DND-41 (cell line): ENCODE measurements around the gene HYI.
A peak's percentile ranks its signal among the peaks of the same experiment; 100 is the strongest.

Source experiments
- ATAC-seq: fragments of 200-7000 bp; cut with Tn5 transposase; 3 replicates; pipeline ENCODE4 v1.9.1; 2021; ENCODE audit warnings: low read depth; ENCODE audit not compliant: insufficient read depth
- DNase-seq: peaks from one replicate; pipeline ENCODE4 v3.0.0-alpha.2; 2020
- H2AFZ ChIP-seq: 2 replicates; pipeline ENCODE4 v1.6.0; 2012; ENCODE audit warnings: low read depth, low read length
- H3K27ac ChIP-seq: 2 replicates; pipeline ENCODE4 v1.5.1; 2012; ENCODE audit warnings: low read length, inconsistent platforms
- H3K27me3 ChIP-seq: fragments of 200-600 bp; sonication (generic); 2 replicates; pipeline ENCODE4 v1.6.0; 2012; ENCODE audit warnings: low read length, mild to moderate bottlenecking, inconsistent platforms; ENCODE audit not compliant: insufficient read depth, poor library complexity
- H3K36me3 ChIP-seq: 2 replicates; pipeline ENCODE4 v1.5.1; 2012; ENCODE audit warnings: low read length, inconsistent platforms; ENCODE audit not compliant: insufficient read depth
- H3K4me1 ChIP-seq: 2 replicates; pipeline ENCODE4 v1.5.1; 2012; ENCODE audit warnings: mild to moderate bottlenecking, low read length; ENCODE audit not compliant: insufficient read depth
- H3K4me2 ChIP-seq: 2 replicates; pipeline ENCODE4 v1.6.0; 2012; ENCODE audit warnings: mild to moderate bottlenecking, moderate library complexity, low read length, inconsistent platforms; ENCODE audit not compliant: insufficient read depth
- H3K4me3 ChIP-seq, 2 experiments: fragments of 200-600 bp in 1 of 2; shearing (Covaris generic) in 1 of 2; 2 replicates each; pipeline ENCODE4 v1.5.1; 2012 to 2016; ENCODE audit warnings: inconsistent platforms in 2 of 2, low read length in 2 of 2, mild to moderate bottlenecking in 2 of 2, low read depth in 1 of 2, moderate library complexity in 1 of 2
- H3K79me2 ChIP-seq: 2 replicates; pipeline ENCODE4 v1.6.0; 2012; ENCODE audit warnings: low read length, inconsistent platforms; ENCODE audit not compliant: insufficient read depth
- H3K9ac ChIP-seq: 2 replicates; pipeline ENCODE4 v1.6.0; 2012; ENCODE audit warnings: low read depth, mild to moderate bottlenecking, inconsistent platforms, low read length, moderate library complexity
- H3K9me3 ChIP-seq: 2 replicates; pipeline ENCODE4 v1.5.1; 2012; ENCODE audit warnings: low read length, moderate library complexity, mild to moderate bottlenecking, inconsistent platforms; ENCODE audit not compliant: insufficient read depth, severe bottlenecking
- H4K20me1 ChIP-seq: 2 replicates; pipeline ENCODE4 v1.6.0; 2012; ENCODE audit warnings: low read length; ENCODE audit not compliant: insufficient read depth
- CTCF ChIP-seq: IDR thresholded peaks from 2 replicates; pipeline ENCODE4 v1.5.1; 2012; ENCODE audit warnings: borderline replicate concordance, low read length, moderate library complexity, mild to moderate bottlenecking; ENCODE audit not compliant: poor library complexity, severe bottlenecking; ENCODE audit errors: extremely low read depth
- EZH2 ChIP-seq: IDR thresholded peaks from 3 replicates; pipeline ENCODE4 v1.6.1; 2012; ENCODE audit warnings: borderline replicate concordance, low read depth, mild to moderate bottlenecking, moderate library complexity, low read length, inconsistent platforms; ENCODE audit not compliant: severe bottlenecking

HYI gene

DNA sequence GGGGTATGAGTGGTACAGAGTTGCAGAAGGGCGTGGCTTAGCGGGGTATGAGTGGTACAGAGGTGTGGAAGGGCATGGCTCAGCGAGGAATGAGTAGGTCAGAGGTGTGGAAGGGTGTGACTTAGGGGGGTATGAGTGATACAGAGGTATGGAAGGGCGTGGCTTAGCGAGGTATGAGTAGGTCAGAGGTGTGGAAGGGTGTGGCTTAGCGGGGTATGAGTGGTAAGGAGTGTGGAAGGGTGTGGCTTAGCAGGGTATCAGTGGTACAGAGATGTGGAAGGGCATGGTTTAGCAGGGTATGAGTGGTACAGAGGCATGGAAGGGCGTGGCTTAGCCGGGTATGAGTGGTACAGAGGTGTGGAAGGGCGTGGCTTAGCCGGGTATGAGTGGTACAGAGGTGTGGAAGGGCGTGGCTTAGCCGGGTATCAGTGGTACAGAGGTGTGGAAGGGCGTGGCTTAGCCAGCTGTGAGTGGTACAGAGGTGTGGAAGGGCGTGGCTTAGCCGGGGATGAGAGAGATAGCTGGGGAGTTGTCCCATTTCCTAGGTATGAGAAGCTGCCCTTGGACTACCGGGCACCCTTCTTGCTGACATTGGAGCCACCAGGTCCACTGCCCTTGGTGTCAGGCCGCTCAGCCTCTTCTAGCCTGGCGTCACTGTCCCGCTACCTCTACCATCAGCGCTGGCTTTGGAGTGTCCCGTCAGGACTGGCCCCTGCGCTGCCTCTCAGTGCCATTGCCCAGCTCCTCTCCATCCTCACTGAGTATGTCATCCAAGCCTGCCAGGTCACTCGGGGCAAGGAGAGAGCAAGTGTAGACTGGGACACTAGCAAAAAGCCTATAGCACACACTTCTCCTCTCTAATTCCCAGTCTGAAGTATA, 29.8 kb downstream of the HYI start:
- Histone ChIP-seq H3K9ac (no peak overlapping the region), H3K4me2 (no peak overlapping the region), H3K79me2 (no peaks in the 10 kb centered on the region), H3K36me3 (peaks cover 98% of the 10 kb centered on the region), H4K20me1 (peaks cover 11% of the 10 kb centered on the region; the same call in 1 of the 2 replicates), H3K9me3 (no peaks in the 10 kb centered on the region), H3K4me1 (no peaks in the 10 kb centered on the region), H3K27ac (no peak overlapping the region), H3K27me3 (no peaks in the 10 kb centered on the region), H3K4me3 (no peak overlapping the region), H2AFZ (no peak overlapping the region)
- TF ChIP-seq CTCF (no peak), EZH2 (no peak)
- ATAC-seq (0 out of 3 replicates have a peak, but pooled peaks have one; percentile 24), DNase-seq (no peak)

- no peaks in the 10 kb centered on the region for H3K27me3 ChIP-seq
- H2AFZ ChIP-seq: no peak overlapping the region
- no peaks in the 10 kb centered on the region for H3K4me1 ChIP-seq
- no peaks in the 10 kb centered on the region for H3K79me2 ChIP-seq
- no peaks in the 10 kb centered on the region for H3K9me3 ChIP-seq
- no peak overlapping the region for H3K9ac ChIP-seq
- no peak overlapping the region for H3K4me2 ChIP-seq
- H3K4me3 ChIP-seq: no peak overlapping the region
- DNase-seq: no peak
- ATAC-seq: no peak
- no peak for TF ChIP-seq CTCF
- no peak for TF ChIP-seq EZH2
- peaks cover 98% of the 10 kb centered on the region for H3K36me3 ChIP-seq
- peaks cover 11% of the 10 kb centered on the region; the same call in 1 of the 2 replicates for H4K20me1 ChIP-seq
- H3K27ac ChIP-seq: no peak overlapping the region
Measured at GRCh38 chr1:43422995-43423671, 30.6 kb downstream of the HYI start.

GRCh38 chr1:43421976-43422750, 31.6 kb downstream of the HYI start:
- Histone ChIP-seq H3K4me3 (no peak overlapping the region), H3K79me2 (no peaks in the 10 kb centered on the region), H3K4me1 (no peaks in the 10 kb centered on the region), H3K4me2 (no peak overlapping the region), H3K27me3 (no peaks in the 10 kb centered on the region), H3K36me3 (peaks cover 98% of the 10 kb centered on the region), H3K27ac (no peak overlapping the region), H2AFZ (no peak overlapping the region), H3K9me3 (no peaks in the 10 kb centered on the region), H3K9ac (no peak overlapping the region), H4K20me1 (peaks cover 11% of the 10 kb centered on the region; the same call in 1 of the 2 replicates)
- TF ChIP-seq EZH2 (no peak), CTCF (no peak)
- ATAC-seq: no peak
- no peak for DNase-seq
